Neural cell (in vitro differentiated cells): Measurements from ENCODE around the gene CT47A7. TPM values are rescaled to one million over a fixed set of nuclear protein-coding genes. Genes with fewer than 3 reads are reported as not detected.
"Not testable (repeated sequence)": the region's sequence is repeated elsewhere in the genome, so short reads cannot be mapped to it uniquely, and the experiment has no call there.

ENCODE experiments used
- H2AFZ ChIP-seq: fragments of 200-600, 300-800 bp; sonication (generic), shearing (Covaris generic); 2 replicates; pipeline ENCODE4 v1.6.0; 2014; ENCODE audit warnings: low read depth, mild to moderate bottlenecking, antibody characterized with exemption, low read length, moderate library complexity
- H3F3A ChIP-seq: fragments of 200-600 bp; shearing (Covaris generic); 2 replicates; pipeline ENCODE4 v1.6.1; 2016; ENCODE audit warnings: mild to moderate bottlenecking, moderate library complexity, mixed read lengths, antibody characterized with exemption, low read length; ENCODE audit not compliant: insufficient read depth, poor library complexity, severe bottlenecking
- H3K27ac ChIP-seq: fragments of 200-600, 300-800 bp; sonication (generic), shearing (Covaris generic); 2 replicates; pipeline ENCODE4 v1.5.1; 2014; ENCODE audit warnings: mild to moderate bottlenecking, low read length, moderate library complexity
- H3K27me3 ChIP-seq: fragments of 300-800, 200-600 bp; sonication (generic), shearing (Covaris generic); 2 replicates; pipeline ENCODE4 v1.6.0; 2014; ENCODE audit warnings: mild to moderate bottlenecking, low read depth, low read length, moderate library complexity; ENCODE audit not compliant: insufficient read depth
- H3K36me3 ChIP-seq: fragments of 300-800, 200-600 bp; sonication (generic), shearing (Covaris generic); 2 replicates; pipeline ENCODE4 v1.5.1; 2014; ENCODE audit warnings: mild to moderate bottlenecking, antibody characterized with exemption, low read length, moderate library complexity; ENCODE audit not compliant: insufficient read depth
- H3K4me2 ChIP-seq: fragments of 300-800, 200-600 bp; sonication (generic), shearing (Covaris generic); 2 replicates; pipeline ENCODE4 v1.6.0; 2014; ENCODE audit warnings: mild to moderate bottlenecking, low read length
- H3K4me3 ChIP-seq: fragments of 300-800, 200-600 bp; sonication (generic), shearing (Covaris generic); 2 replicates; pipeline ENCODE4 v1.5.1; 2014; ENCODE audit warnings: mild to moderate bottlenecking, low read length, moderate library complexity
- H3K79me2 ChIP-seq: fragments of 200-600 bp; shearing (Covaris generic); replicated peaks from 2 replicates; pipeline ENCODE4 v1.6.0; 2014; ENCODE audit warnings: mild to moderate bottlenecking, low read length, moderate library complexity; ENCODE audit not compliant: insufficient read depth
- H3K9ac ChIP-seq: fragments of 300-800, 200-600 bp; sonication (generic), shearing (Covaris generic); 2 replicates; pipeline ENCODE4 v1.6.1; 2016; ENCODE audit warnings: mild to moderate bottlenecking, low read length, mixed read lengths
- H3K9me2 ChIP-seq: fragments of 200-600 bp; shearing (Covaris generic); 2 replicates; pipeline ENCODE4 v1.6.1; 2016; ENCODE audit warnings: mild to moderate bottlenecking, low read length, mixed read lengths; ENCODE audit not compliant: insufficient read depth
- H3K9me3 ChIP-seq: fragments of 200-600, 300-800 bp; sonication (generic), shearing (Covaris generic); 2 replicates; pipeline ENCODE4 v1.6.1; 2016; ENCODE audit warnings: mild to moderate bottlenecking, mixed run types, low read length, moderate library complexity, mixed read lengths
- H4K20me1 ChIP-seq: fragments of 200-600 bp; shearing (Covaris generic); 2 replicates; pipeline ENCODE4 v1.6.1; 2016; ENCODE audit warnings: mild to moderate bottlenecking, mixed run types; ENCODE audit not compliant: insufficient read depth
- CTCF ChIP-seq: fragments of 450-650 bp; IDR thresholded peaks from 2 replicates; pipeline ENCODE4 v1.5.1; 2014; ENCODE audit warnings: antibody characterized with exemption, mild to moderate bottlenecking, moderate library complexity; ENCODE audit not compliant: poor library complexity, severe bottlenecking
- EP300 ChIP-seq: fragments of 450-650 bp; conservative IDR thresholded peaks from 2 replicates; pipeline ENCODE4 v1.6.1; 2014; ENCODE audit warnings: antibody characterized with exemption, mild to moderate bottlenecking, moderate library complexity; ENCODE audit not compliant: poor library complexity, severe bottlenecking
- EZH2 ChIP-seq: fragments of 200-600, 300-800 bp; shearing (Covaris generic), sonication (generic); IDR thresholded peaks from 2 replicates; pipeline ENCODE4 v1.6.1; 2014; ENCODE audit warnings: antibody characterized with exemption, low read length, borderline replicate concordance, mild to moderate bottlenecking; ENCODE audit not compliant: insufficient read depth, poor library complexity, severe bottlenecking
- MXI1 ChIP-seq: fragments of 450-650 bp; conservative IDR thresholded peaks from 2 replicates; pipeline ENCODE4 v1.6.1; 2014; ENCODE audit warnings: antibody characterized with exemption, mild to moderate bottlenecking; ENCODE audit not compliant: poor library complexity, severe bottlenecking
- POLR2AphosphoS5 ChIP-seq: IDR thresholded peaks from 2 replicates; pipeline ENCODE4 v1.6.1; 2012
- RAD21 ChIP-seq: fragments of 450-650 bp; conservative IDR thresholded peaks from 2 replicates; pipeline ENCODE4 v1.6.1; 2014; ENCODE audit warnings: antibody characterized with exemption, mild to moderate bottlenecking, moderate library complexity
- SMC3 ChIP-seq: fragments of 450-650 bp; conservative IDR thresholded peaks from 2 replicates; pipeline ENCODE4 v1.6.1; 2014; ENCODE audit warnings: antibody characterized with exemption, mild to moderate bottlenecking, moderate library complexity; ENCODE audit not compliant: poor library complexity
- TAF1 ChIP-seq: IDR thresholded peaks from 2 replicates; pipeline ENCODE4 v1.6.1; 2012; ENCODE audit warnings: low read depth
- polyA minus RNA-seq: library from RNA; depleted of rRNA, polyadenylated mRNA; stranded (reverse); fragments of >200 nt; gene quantifications from 2 replicates; pipeline ENCODE4 v1.2.3, GENCODE V29; 2014
- polyA plus RNA-seq: library from polyadenylated mRNA; depleted of rRNA; stranded (reverse); fragments of >200 nt; gene quantifications from 2 replicates; pipeline ENCODE4 v1.2.3, GENCODE V29; 2014
- TF ChIP-seq, protein P1 (sequence below): IDR thresholded peaks from 2 replicates; pipeline ENCODE4 v1.6.1; 2012; ENCODE audit warnings: borderline replicate concordance

The CT47A7 gene
- polyA plus RNA-seq (not detected in 2 replicates), polyA minus RNA-seq (not detected in 2 replicates)

DNA sequence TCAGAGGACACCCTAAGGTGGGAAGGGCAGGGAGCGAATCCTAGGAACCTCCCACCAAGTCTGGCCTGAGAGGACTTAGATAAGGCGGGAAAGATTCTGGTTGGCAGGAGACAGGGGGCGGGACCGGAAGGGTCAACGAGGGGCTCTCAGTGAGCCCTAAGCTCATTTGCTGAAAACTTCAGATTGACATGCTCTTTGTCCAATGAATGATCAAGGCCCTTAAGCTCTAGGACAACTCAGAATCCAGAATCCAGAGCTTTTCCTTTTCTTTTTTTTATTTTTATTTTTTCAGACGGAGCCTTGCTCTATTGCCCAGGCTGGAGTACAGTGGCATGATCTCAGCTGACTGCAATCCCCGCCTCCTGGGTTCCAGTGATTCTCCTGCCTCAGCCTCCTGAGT, at the start of gene CT47A7:
Gene CT47A7 (minus strand): TSS at position 101 of the 400 bp plus-strand sequence. CDS start 255 bp downstream, outside the sequence.
- not testable (repeated sequence) for H2AFZ ChIP-seq, H3K9me3 ChIP-seq, H3K4me2 ChIP-seq, H3F3A ChIP-seq, H3K27ac ChIP-seq, H3K9ac ChIP-seq, H3K9me2 ChIP-seq, H3K27me3 ChIP-seq, H4K20me1 ChIP-seq, H3K4me3 ChIP-seq, H3K36me3 ChIP-seq, H3K79me2 ChIP-seq

DNA sequence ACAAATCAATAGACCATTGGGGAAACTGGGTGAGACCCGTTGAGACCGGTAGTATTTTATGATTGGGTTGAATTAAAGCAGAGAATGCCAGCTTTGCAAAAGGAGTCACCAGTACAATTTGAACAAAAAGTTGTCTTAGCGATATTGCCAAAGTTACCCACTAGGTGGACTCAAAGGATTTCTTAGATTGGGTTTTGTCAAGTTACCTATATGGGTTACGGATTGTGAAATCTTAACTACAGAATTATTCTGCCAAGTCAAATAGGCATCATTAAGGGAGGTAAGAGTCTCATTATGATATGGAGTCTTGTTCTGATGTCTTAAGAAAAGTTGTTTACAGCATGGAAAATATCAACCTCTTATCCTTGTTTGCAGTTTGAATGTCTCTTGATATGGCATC, 44.2 kb upstream of the CT47A7 start:
- TF ChIP-seq MXI1 (no peak), EZH2 (no peak), EP300 (no peak), RAD21 (peak; percentile 37), SMC3 (peak; percentile 21), POLR2AphosphoS5 (no peak), TAF1 (no peak), CTCF (peak; percentile 38)
- TF ChIP-seq, protein P1, sequence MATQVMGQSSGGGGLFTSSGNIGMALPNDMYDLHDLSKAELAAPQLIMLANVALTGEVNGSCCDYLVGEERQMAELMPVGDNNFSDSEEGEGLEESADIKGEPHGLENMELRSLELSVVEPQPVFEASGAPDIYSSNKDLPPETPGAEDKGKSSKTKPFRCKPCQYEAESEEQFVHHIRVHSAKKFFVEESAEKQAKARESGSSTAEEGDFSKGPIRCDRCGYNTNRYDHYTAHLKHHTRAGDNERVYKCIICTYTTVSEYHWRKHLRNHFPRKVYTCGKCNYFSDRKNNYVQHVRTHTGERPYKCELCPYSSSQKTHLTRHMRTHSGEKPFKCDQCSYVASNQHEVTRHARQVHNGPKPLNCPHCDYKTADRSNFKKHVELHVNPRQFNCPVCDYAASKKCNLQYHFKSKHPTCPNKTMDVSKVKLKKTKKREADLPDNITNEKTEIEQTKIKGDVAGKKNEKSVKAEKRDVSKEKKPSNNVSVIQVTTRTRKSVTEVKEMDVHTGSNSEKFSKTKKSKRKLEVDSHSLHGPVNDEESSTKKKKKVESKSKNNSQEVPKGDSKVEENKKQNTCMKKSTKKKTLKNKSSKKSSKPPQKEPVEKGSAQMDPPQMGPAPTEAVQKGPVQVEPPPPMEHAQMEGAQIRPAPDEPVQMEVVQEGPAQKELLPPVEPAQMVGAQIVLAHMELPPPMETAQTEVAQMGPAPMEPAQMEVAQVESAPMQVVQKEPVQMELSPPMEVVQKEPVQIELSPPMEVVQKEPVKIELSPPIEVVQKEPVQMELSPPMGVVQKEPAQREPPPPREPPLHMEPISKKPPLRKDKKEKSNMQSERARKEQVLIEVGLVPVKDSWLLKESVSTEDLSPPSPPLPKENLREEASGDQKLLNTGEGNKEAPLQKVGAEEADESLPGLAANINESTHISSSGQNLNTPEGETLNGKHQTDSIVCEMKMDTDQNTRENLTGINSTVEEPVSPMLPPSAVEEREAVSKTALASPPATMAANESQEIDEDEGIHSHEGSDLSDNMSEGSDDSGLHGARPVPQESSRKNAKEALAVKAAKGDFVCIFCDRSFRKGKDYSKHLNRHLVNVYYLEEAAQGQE, result no peak
- H4K20me1 ChIP-seq, result no peaks in the 10 kb centered on the region
- no peaks in the 10 kb centered on the region for H3K36me3 ChIP-seq
- no peak overlapping the region for H3K4me3 ChIP-seq
- no peak overlapping the region for H3K27ac ChIP-seq
- H3K9me2 ChIP-seq, result no peaks in the 10 kb centered on the region
- no peaks in the 10 kb centered on the region for H3K79me2 ChIP-seq
- H3K27me3 ChIP-seq, result no peaks in the 10 kb centered on the region
- no peak overlapping the region for H2AFZ ChIP-seq
- H3K4me2 ChIP-seq, result no peak overlapping the region
- H3K9me3 ChIP-seq, result no peaks in the 10 kb centered on the region
- no peaks in the 10 kb centered on the region for H3F3A ChIP-seq
- H3K9ac ChIP-seq, result no peak overlapping the region

GRCh38 chrX:120999413-120999812, 43.0 kb upstream of the CT47A7 start:
- Histone ChIP-seq H2AFZ (no peak overlapping the region), H3K27me3 (no peaks in the 10 kb centered on the region), H3K9ac (no peak overlapping the region), H3K9me3 (no peaks in the 10 kb centered on the region), H4K20me1 (no peaks in the 10 kb centered on the region), H3K4me2 (no peak overlapping the region), H3K27ac (no peak overlapping the region), H3K79me2 (no peaks in the 10 kb centered on the region), H3K36me3 (no peaks in the 10 kb centered on the region), H3K4me3 (no peak overlapping the region), H3F3A (no peaks in the 10 kb centered on the region), H3K9me2 (no peaks in the 10 kb centered on the region)
- TF ChIP-seq SMC3 (no peak), RAD21 (no peak), CTCF (no peak), EP300 (no peak), POLR2AphosphoS5 (no peak), TAF1 (no peak), EZH2 (no peak), MXI1 (no peak)
- TF ChIP-seq, protein P1, result no peak
